Hepatocyte (in vitro differentiated cells): ENCODE data around the gene GPR152.
"Not testable (repeated sequence)": the region's sequence is repeated elsewhere in the genome, so short reads cannot be mapped to it uniquely, and the experiment has no call there.

Experiments
- CTCF ChIP-seq: fragments of 200-600 bp; sonication (generic); IDR thresholded peaks from 2 replicates; pipeline ENCODE4 v1.5.1; 2016; ENCODE audit warnings: antibody characterized with exemption, mild to moderate bottlenecking; ENCODE audit not compliant: poor library complexity
- EZH2 ChIP-seq: fragments of 200-600 bp; sonication (generic); IDR thresholded peaks from 2 replicates; pipeline ENCODE4 v1.6.1; 2016; ENCODE audit warnings: antibody characterized with exemption, mild to moderate bottlenecking, borderline replicate concordance

- not testable (repeated sequence) for TF ChIP-seq EZH2, CTCF
Measured at GRCh38 chr11:67476692-67477091, 24.2 kb upstream of the GPR152 start.
